HG03442 (cell line): ENCODE results near the gene NAALADL1.

Source experiments
- ATAC-seq: cut with Tn5 transposase; IDR thresholded peaks from one replicate; pipeline ENCODE4 v1.9.1; 2021; ENCODE audit warnings: mild to moderate bottlenecking, moderate library complexity; ENCODE audit not compliant: unreplicated experiment

NAALADL1 gene

DNA sequence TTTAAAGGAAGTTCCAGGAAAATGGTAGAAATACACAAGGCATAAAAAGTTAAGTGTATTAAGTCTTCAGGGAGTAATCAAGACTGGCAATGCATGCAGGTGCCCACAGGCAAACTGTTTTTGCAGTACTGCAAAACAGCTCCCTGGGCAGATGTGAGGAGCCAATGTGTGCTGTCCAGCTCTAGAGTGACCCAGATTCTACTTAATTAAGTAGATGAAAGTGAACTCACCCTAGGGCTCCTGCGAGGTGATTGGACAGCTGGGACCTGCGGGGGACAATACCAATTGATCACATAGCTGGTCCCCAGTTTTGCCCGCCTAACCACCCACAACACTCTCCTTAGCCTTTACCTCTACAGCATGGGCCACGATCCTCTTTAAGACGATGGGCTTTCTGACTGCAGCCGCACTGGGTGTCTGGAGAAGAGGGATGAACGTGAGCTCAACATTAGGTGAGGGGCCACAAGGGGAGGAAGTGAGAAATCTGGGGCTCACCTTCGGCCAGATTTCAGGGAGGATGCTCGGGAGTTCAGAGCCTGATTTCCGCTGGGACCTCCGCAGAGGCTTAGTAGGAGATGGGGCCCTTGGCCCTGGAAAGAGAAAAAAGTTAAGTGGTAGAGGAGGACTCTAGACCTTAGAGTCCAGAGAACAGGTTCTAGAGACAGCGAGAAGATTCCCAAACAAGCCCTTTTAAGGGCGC lies 24.9 kb upstream of the NAALADL1 start:
- ATAC-seq: peak; percentile 16

- no peak for ATAC-seq
Measured at GRCh38 chr11:65078786-65079342, 20.5 kb upstream of the NAALADL1 start.

DNA sequence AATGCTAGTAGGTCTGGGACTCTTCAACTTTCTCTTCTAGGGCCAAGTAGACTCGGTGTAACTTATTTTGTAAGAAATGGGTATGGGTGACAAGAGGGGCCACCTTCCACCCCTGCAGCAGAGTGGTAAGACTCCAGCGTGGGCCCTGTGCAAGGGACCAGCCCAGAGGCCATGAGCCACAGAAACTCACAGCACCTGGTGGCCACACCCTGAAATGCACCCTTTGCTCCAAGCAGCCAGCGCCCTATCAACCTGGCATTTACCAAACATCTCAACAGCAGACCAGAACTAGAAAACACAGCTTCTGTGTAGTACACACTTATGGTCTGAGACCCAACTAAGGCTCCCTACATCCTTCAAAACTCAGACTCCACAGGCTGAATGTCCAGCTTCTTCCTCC lies 19.8 kb upstream of the NAALADL1 start:
- no peak for ATAC-seq

- no peak for ATAC-seq
Measured at GRCh38 chr11:65077451-65077850, 19.1 kb upstream of the NAALADL1 start.

DNA sequence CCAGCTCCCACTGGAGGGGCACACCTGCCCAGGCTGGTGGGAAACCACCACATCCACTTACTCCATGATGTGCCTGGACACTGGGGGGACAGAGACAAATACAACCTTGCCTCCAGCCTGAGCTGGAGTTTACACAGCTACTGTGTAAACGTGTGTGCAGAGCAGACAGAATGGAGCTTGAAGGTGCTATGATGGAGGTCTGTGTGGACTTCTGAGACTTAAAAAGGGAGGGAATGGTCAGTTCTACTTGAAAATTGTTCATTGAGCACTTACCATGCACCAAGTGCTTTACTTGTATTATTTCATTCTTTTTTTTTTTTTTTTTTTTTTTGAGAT lies 14.2 kb upstream of the NAALADL1 start:
- no peak for ATAC-seq

DNA sequence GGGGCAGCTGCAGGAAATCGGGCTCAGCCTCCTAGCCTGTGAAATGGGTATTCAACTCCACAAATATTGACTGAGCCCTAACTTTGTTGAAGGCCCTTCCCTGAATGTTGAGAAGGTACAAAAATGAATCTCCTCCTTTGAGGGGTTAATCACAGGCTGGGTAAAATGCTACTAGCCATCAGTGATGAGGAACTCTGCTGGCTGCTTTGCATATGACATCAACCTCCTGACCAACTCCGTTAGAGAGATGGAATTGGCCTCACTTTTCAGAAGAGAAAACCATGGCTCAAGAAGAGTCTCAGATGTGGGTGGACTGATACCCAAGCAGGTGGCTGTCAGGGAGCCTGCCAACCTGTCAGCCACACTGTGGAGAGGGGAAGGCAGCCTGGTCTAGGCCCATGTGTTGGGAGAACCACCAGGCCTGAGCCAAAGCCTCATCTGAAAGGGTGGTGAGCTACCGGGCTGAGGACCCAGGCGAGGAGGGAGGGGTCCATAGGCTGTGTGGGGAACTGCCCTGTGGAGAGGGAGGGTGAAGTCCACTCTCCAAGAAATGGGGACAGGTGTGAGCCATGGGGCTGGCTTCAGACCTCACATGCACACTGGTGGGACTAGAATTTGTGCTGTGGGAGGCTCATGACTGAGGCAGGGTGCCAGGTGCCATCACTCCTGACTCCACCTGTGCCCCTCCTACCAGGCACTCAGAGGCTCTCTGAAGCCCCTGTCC lies 13.7 kb upstream of the NAALADL1 start:
- no peak for ATAC-seq

DNA sequence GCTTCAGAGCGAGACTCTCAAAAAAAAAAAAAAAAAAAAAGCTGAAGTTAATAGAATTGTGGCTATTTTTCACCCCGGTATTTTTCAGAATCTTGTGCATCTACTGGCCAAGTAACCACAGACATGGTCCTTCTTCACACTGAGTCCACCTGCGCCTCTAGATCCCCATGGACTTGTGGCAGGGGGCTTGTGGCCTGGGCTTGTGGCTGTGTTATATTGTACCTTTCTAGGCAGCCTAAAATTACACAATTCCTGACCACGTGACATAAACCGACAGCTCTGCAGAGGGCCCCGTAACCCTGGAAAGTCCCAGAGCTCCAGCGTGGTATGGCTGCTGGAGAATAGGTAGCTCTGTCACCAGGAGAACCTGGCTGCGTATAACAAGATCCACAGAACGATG lies 10.9 kb upstream of the NAALADL1 start:
- ATAC-seq: no peak

- no peak for ATAC-seq
Measured at GRCh38 chr11:65067446-65067845, 9.1 kb upstream of the NAALADL1 start.

- ATAC-seq: no peak
Measured at GRCh38 chr11:65066805-65067291, 8.5 kb upstream of the NAALADL1 start.

- ATAC-seq: no peak
Measured at GRCh38 chr11:65066315-65066714, 8.0 kb upstream of the NAALADL1 start.

DNA sequence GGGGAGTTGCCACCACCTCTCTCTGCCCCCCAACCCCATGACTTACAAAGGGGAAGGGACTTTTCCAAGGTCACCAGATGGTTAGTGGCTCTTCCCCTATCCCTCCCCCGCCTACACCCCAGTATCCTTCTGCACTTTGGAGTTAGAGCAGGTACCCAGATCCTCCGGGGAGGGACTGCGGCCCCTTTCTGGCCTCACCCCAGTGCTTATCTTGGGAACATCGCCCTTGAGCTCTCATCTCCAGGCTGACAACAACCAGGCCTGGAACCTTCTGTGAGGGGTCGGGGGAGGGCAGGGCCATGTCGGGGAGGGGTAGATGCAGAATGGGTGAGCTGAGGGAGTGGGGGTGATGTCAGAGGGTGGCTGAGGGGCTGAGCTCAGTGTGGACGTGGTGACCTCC lies 7.5 kb upstream of the NAALADL1 start:
- no peak for ATAC-seq

DNA sequence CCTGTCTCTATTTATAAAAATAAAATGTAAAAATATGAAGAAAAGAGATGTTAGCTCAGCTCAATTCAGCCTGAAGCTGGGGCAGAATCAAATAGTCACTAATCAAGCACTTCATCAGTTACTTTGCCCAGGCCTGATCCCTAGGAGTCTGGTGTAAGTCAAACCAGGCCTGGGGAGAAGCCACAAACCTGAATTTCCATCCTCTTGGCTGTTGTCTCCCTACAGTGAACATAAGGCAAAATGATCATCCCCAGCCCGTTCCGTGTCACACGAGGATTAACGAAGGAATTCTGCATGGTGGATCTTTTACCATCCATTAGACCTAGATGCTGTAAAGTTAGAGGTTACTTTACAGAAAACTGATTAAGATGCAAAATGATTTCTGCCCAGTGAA lies 6.5 kb upstream of the NAALADL1 start:
- no peak for ATAC-seq

- ATAC-seq: no peak
Measured at GRCh38 chr11:65063532-65063931, 5.2 kb upstream of the NAALADL1 start.

- ATAC-seq: no peak
Measured at GRCh38 chr11:65060913-65061408, 2.6 kb upstream of the NAALADL1 start.

DNA sequence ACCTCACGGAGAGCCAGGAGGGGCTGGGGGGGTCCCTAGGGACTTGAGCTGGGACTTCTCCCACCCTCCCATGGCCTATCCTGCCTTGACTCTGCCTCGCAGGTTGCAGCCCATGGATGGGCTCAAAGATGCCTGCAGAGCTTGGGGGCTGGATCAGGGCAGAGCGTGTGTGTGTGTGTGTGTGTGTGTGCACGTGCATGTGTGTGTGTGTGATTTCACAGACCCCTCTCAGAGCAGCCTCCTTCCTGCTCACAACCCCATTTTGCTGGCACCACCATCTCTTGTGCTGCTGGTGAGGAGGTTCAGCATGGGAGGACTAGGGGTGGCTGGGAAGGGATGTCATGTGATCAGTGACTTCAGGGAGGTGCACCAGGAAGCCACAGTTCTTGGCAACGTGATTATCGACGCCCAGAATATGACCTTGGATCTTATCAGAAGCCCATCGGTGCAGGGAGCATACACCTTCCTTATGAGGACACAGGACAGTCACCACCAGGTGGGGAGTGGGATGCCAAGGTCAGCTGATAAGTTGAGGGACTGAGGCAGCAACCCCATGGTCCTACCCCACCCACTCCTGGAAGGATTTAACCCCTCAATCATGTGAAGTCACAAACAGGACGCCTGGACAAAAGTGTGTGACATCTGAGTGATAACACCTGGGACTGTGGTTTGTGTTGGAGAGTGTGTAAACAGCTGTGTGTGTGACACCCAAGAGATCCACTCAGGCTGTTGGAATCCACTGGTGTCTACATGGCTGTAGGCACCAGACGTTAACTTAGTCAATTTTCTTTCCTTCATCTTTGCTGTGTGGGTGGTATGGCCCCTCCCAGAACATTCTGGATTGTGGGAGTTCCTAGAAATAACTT lies 1.8 kb upstream of the NAALADL1 start:
- no peak for ATAC-seq

DNA sequence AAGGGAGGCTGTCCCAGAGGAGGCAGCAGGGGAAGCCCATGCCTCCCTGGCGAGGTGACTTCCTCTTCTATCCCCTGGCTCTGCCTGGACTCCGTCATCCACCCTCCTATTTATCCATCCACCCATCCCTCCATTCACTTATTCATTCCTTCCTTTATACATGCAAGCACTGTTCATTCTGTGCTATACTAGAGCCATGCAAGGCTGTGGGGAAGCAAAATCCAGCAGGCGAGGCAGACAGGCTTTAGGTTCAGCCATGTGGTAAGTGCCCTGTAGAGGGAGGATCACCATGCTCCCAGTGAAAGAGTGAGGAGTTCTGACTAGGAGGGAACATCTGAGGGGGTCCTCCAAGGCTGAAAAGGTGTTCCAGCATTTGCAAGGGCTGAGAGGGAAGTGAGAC lies 1.2 kb upstream of the NAALADL1 start:
- no peak for ATAC-seq

DNA sequence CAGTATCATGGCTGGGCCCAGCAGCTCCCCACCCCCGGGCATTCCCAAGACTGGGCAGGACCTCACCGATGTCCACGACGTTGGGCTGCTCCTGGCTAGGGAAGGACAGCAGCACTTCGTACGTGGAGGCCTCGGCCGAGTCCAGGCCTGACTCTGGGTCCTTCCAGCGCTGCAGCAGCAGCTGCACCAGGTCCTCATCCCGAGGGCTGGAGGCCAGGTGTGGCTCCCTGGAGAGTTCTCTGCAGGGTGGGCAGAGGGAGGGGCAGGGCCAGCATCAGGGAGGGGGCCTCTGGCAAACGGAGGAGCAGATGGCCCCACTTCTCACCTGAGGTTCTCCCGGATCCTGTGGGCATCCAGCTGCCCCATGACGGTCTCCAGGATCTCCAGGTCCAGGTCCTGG lies 341 bp downstream of the NAALADL1 start:
- no peak for ATAC-seq

GRCh38 chr11:65057526-65057925 lies 827 bp downstream of the NAALADL1 start:
- no peak for ATAC-seq

- ATAC-seq: no peak
Measured at GRCh38 chr11:65056999-65057398, 1.4 kb downstream of the NAALADL1 start.

- ATAC-seq: no peak
Measured at GRCh38 chr11:65055538-65055937, 2.8 kb downstream of the NAALADL1 start.

GRCh38 chr11:65053827-65054508 lies 4.4 kb downstream of the NAALADL1 start:
- ATAC-seq: no peak
